ENCODE measurements around the gene GRIK2.

Gene GRIK2

GRCh38 chr6:101883505-101883904, 490.0 kb downstream of the GRIK2 start:
- no peak for DNase-seq (ENCODE audit: low spot score)

GRCh38 chr6:101887532-101887931, 494.0 kb downstream of the GRIK2 start:
- DNase-seq (ENCODE audit: low spot score): no peak

GRCh38 chr6:101907356-101908217, 514.1 kb downstream of the GRIK2 start:
- no peak for DNase-seq (ENCODE audit: low spot score)

GRCh38 chr6:101909366-101909765, 515.9 kb downstream of the GRIK2 start:
- DNase-seq (ENCODE audit: low spot score): no peak

GRCh38 chr6:101912311-101912710, 518.8 kb downstream of the GRIK2 start:
- DNase-seq (ENCODE audit: low spot score): no peak

GRCh38 chr6:101918471-101918870, 525.0 kb downstream of the GRIK2 start:
- DNase-seq (ENCODE audit: low spot score): no peak

- DNase-seq (ENCODE audit: low spot score): no peak
Measured at GRCh38 chr6:101921829-101922450, 528.4 kb downstream of the GRIK2 start.

GRCh38 chr6:101926149-101926925, 532.8 kb downstream of the GRIK2 start:
- no peak for DNase-seq (ENCODE audit: low spot score)

GRCh38 chr6:101931766-101932165, 538.3 kb downstream of the GRIK2 start:
- no peak for DNase-seq (ENCODE audit: low spot score)

- no peak for DNase-seq (ENCODE audit: low spot score)
Measured at GRCh38 chr6:101932704-101933103, 539.2 kb downstream of the GRIK2 start.

- DNase-seq (ENCODE audit: low spot score): no peak
Measured at GRCh38 chr6:101935732-101936131, 542.2 kb downstream of the GRIK2 start.

GRCh38 chr6:101936516-101936915, 543.0 kb downstream of the GRIK2 start:
- DNase-seq (ENCODE audit: low spot score): no peak

- no peak for DNase-seq (ENCODE audit: low spot score)
Measured at GRCh38 chr6:101937108-101937507, 543.6 kb downstream of the GRIK2 start.

- no peak for DNase-seq (ENCODE audit: low spot score)
Measured at GRCh38 chr6:101940391-101940790, 546.9 kb downstream of the GRIK2 start.

- DNase-seq (ENCODE audit: low spot score): no peak
Measured at GRCh38 chr6:101956961-101957360, 563.5 kb downstream of the GRIK2 start.

GRCh38 chr6:101961357-101961756, 567.8 kb downstream of the GRIK2 start:
- DNase-seq (ENCODE audit: low spot score): no peak

GRCh38 chr6:101980924-101981323, 587.4 kb downstream of the GRIK2 start:
- DNase-seq (ENCODE audit: low spot score): no peak

GRCh38 chr6:101986476-101986875, 593.0 kb downstream of the GRIK2 start:
- no peak for DNase-seq (ENCODE audit: low spot score)

- no peak for DNase-seq (ENCODE audit: low spot score)
Measured at GRCh38 chr6:101992286-101992685, 598.8 kb downstream of the GRIK2 start.

GRCh38 chr6:101994521-101994920, 601.0 kb downstream of the GRIK2 start:
- no peak for DNase-seq (ENCODE audit: low spot score)

GRCh38 chr6:102015431-102015830, 621.9 kb downstream of the GRIK2 start:
- DNase-seq (ENCODE audit: low spot score): no peak

GRCh38 chr6:102022281-102022680, 628.8 kb downstream of the GRIK2 start:
- DNase-seq (ENCODE audit: low spot score): no peak

GRCh38 chr6:102022803-102023202, 629.3 kb downstream of the GRIK2 start:
- no peak for DNase-seq (ENCODE audit: low spot score)
